H9 (cell line): Measurements from ENCODE around the gene NFE2. TPM values are rescaled to one million over a fixed set of nuclear protein-coding genes. Genes with fewer than 3 reads are reported as not detected.

Experiments used
- DNase-seq: peaks from one replicate; pipeline ENCODE4 v3.0.0-alpha.2; 2017
- H2AFZ ChIP-seq: one replicate; pipeline ENCODE4 v1.6.1; 2013; ENCODE audit warnings: mild to moderate bottlenecking, low read length, control low read depth, moderate library complexity
- H2AK5ac ChIP-seq: 2 replicates; pipeline ENCODE4 v1.6.1; 2013; ENCODE audit warnings: low read length, control low read depth, mixed read lengths; ENCODE audit not compliant: insufficient read length
- H2BK120ac ChIP-seq: one replicate; pipeline ENCODE4 v1.6.1; 2013; ENCODE audit warnings: low read depth, mild to moderate bottlenecking, low read length, control low read depth, inconsistent platforms; ENCODE audit not compliant: poor library complexity, severe bottlenecking
- H2BK12ac ChIP-seq: 2 replicates; pipeline ENCODE4 v1.6.1; 2013; ENCODE audit warnings: low read length, control low read depth, mixed read lengths, low read depth; ENCODE audit not compliant: insufficient read length
- H2BK15ac ChIP-seq: 2 replicates; pipeline ENCODE4 v1.6.1; 2013; ENCODE audit warnings: low read depth, low read length, control low read depth
- H2BK20ac ChIP-seq: one replicate; pipeline ENCODE4 v1.6.1; 2013; ENCODE audit warnings: low read depth, mild to moderate bottlenecking, low read length, control low read depth, inconsistent platforms; ENCODE audit not compliant: poor library complexity, severe bottlenecking
- H2BK5ac ChIP-seq: 2 replicates; pipeline ENCODE4 v1.6.1; 2013; ENCODE audit warnings: low read length, control low read depth, mixed read lengths; ENCODE audit not compliant: insufficient read length
- H3K14ac ChIP-seq: 2 replicates; pipeline ENCODE4 v1.6.1; 2013; ENCODE audit warnings: low read length, control low read depth; ENCODE audit not compliant: insufficient read depth
- H3K18ac ChIP-seq: 2 replicates; pipeline ENCODE4 v1.6.1; 2013; ENCODE audit warnings: low read depth, mild to moderate bottlenecking, mixed read lengths, low read length, control low read depth; ENCODE audit not compliant: insufficient read length
- H3K23ac ChIP-seq: 2 replicates; pipeline ENCODE4 v1.6.1; 2013; ENCODE audit warnings: low read length, control low read depth, mixed read lengths, low read depth; ENCODE audit not compliant: insufficient read length
- H3K23me2 ChIP-seq: 2 replicates; pipeline ENCODE4 v1.6.1; 2013; ENCODE audit warnings: low read depth, mild to moderate bottlenecking, mixed read lengths, low read length, control low read depth; ENCODE audit not compliant: insufficient read length, poor library complexity, severe bottlenecking
- H3K27ac ChIP-seq: 2 replicates; pipeline ENCODE4 v1.5.1; 2013; ENCODE audit warnings: low read length, control low read depth, mixed read lengths, low read depth; ENCODE audit not compliant: insufficient read length
- H3K27me3 ChIP-seq: 2 replicates; pipeline ENCODE4 v1.6.1; 2013; ENCODE audit warnings: low read length, control low read depth, inconsistent platforms; ENCODE audit not compliant: insufficient read depth
- H3K4ac ChIP-seq: 2 replicates; pipeline ENCODE4 v1.6.1; 2013; ENCODE audit warnings: low read depth, mild to moderate bottlenecking, control low read depth, inconsistent platforms, low read length, moderate library complexity
- H3K4me1 ChIP-seq: 2 replicates; pipeline ENCODE4 v1.6.1; 2013; ENCODE audit warnings: low read length, control low read depth, inconsistent platforms; ENCODE audit not compliant: insufficient read depth
- H3K4me2 ChIP-seq: 2 replicates; pipeline ENCODE4 v1.6.1; 2013; ENCODE audit warnings: low read length, control low read depth, mixed read lengths; ENCODE audit not compliant: insufficient read length, insufficient read depth
- H3K56ac ChIP-seq: 2 replicates; pipeline ENCODE4 v1.6.1; 2013; ENCODE audit warnings: low read depth, mild to moderate bottlenecking, mixed read lengths, low read length, control low read depth; ENCODE audit not compliant: insufficient read length
- H3K79me1 ChIP-seq: 2 replicates; pipeline ENCODE4 v1.6.1; 2013; ENCODE audit warnings: low read depth, mild to moderate bottlenecking, moderate library complexity, low read length, control low read depth, inconsistent platforms; ENCODE audit not compliant: insufficient read depth, poor library complexity, severe bottlenecking
- H3K79me2 ChIP-seq: 2 replicates; pipeline ENCODE4 v1.6.1; 2013; ENCODE audit warnings: low read length, control low read depth, inconsistent platforms; ENCODE audit not compliant: insufficient read depth
- H3K9ac ChIP-seq: 2 replicates; pipeline ENCODE4 v1.6.1; 2013; ENCODE audit warnings: low read length, control low read depth, mixed read lengths; ENCODE audit not compliant: insufficient read length; ENCODE audit errors: extremely low read depth
- H3K9me3 ChIP-seq: one replicate; pipeline ENCODE4 v1.6.1; 2013; ENCODE audit warnings: low read depth, low read length, inconsistent platforms; ENCODE audit not compliant: control insufficient read depth
- H3T11ph ChIP-seq: one replicate; pipeline ENCODE4 v1.6.1; 2013; ENCODE audit warnings: mild to moderate bottlenecking, low read length, control low read depth, inconsistent platforms
- H4K20me1 ChIP-seq: one replicate; pipeline ENCODE4 v1.6.1; 2013; ENCODE audit not compliant: control insufficient read depth, insufficient read length, insufficient read depth
- H4K5ac ChIP-seq: 2 replicates; pipeline ENCODE4 v1.6.1; 2013; ENCODE audit warnings: low read depth, mild to moderate bottlenecking, mixed read lengths, low read length, control low read depth; ENCODE audit not compliant: insufficient read length
- H4K8ac ChIP-seq: replicated peaks from 2 replicates; pipeline ENCODE4 v1.6.1; 2013; ENCODE audit warnings: low read length, control low read depth, mixed read lengths, low read depth; ENCODE audit not compliant: insufficient read length
- H4K91ac ChIP-seq: 2 replicates; pipeline ENCODE4 v1.6.1; 2013; ENCODE audit warnings: low read depth, mild to moderate bottlenecking, moderate library complexity, mixed read lengths, low read length, control low read depth; ENCODE audit not compliant: insufficient read length
- H3K27ac Mint-ChIP-seq, 3 experiments: 2 replicates in 2 of 3; 3 replicates in 1 of 3; pipeline ENCODE4 v1.8.0; 2020 to 2021; ENCODE audit warnings: mixed read lengths in 3 of 3, mild to moderate bottlenecking in 1 of 3, moderate library complexity in 1 of 3
- H3K27me3 Mint-ChIP-seq: 2 replicates; pipeline ENCODE4 v1.8.0; 2021; ENCODE audit warnings: low read depth, mild to moderate bottlenecking, moderate library complexity, mixed read lengths
- H3K36me3 Mint-ChIP-seq, 3 experiments: 2 replicates in 2 of 3; 3 replicates in 1 of 3; pipeline ENCODE4 v1.8.0; 2020 to 2021; ENCODE audit warnings: low read depth in 3 of 3, mixed read lengths in 3 of 3; ENCODE audit not compliant: insufficient read depth in 1 of 3
- H3K4me1 Mint-ChIP-seq, 2 experiments: 2 replicates each; pipeline ENCODE4 v1.8.0; 2020; ENCODE audit warnings: mixed read lengths in 2 of 2
- H3K4me3 Mint-ChIP-seq, 2 experiments: 2 replicates in 1 of 2; 3 replicates in 1 of 2; pipeline ENCODE4 v1.8.0; 2020 to 2021; ENCODE audit warnings: mild to moderate bottlenecking in 2 of 2, mixed read lengths in 2 of 2, moderate library complexity in 1 of 2
- H3K9me3 Mint-ChIP-seq, 2 experiments: 2 replicates in 1 of 2; 3 replicates in 1 of 2; pipeline ENCODE4 v1.8.0; 2020; ENCODE audit warnings: mild to moderate bottlenecking in 2 of 2, mixed read lengths in 2 of 2, moderate library complexity in 1 of 2
- WGBS: extraction: QIAGEN DNeasy Blood & Tissue Kit; methylation state at CpG from one replicate; pipeline ENCODE4 v1.1.7; 2013; ENCODE audit warnings: missing lambda C conversion rate, low lambda C conversion rate, mixed read lengths; ENCODE audit not compliant: insufficient read length; ENCODE audit errors: extremely low coverage; 5-methylcytosine and 5-hydroxymethylcytosine counted together
- total RNA-seq: library from RNA; stranded (reverse); gene quantifications from 2 replicates; pipeline ENCODE4 v1.2.1, GENCODE V29; 2021
- TF ChIP-seq, protein P1 (sequence below): fragments of 200-600 bp; sonication (generic); conservative IDR thresholded peaks from 3 replicates; pipeline ENCODE4 v1.8.0; 2021; ENCODE audit warnings: antibody characterized with exemption, mild to moderate bottlenecking

NFE2 gene
- total RNA-seq, 1 experiment from 2014 or later, result 1.2 TPM

GRCh38 chr12:54337280-54337842 lies 36.5 kb upstream of the NFE2 start:
- H3K27ac Mint-ChIP-seq, result no peak overlapping the region
- Histone ChIP-seq H3K4ac (no peak overlapping the region), H3K14ac (no peak overlapping the region), H2BK20ac (no peak overlapping the region), H3K4me1 (no peaks in the 10 kb centered on the region), H4K8ac (no peak overlapping the region), H3K27me3 (no peaks in the 10 kb centered on the region), H3K56ac (no peak overlapping the region), H3K23ac (no peak overlapping the region), H3K79me2 (no peaks in the 10 kb centered on the region), H4K20me1 (no peaks in the 10 kb centered on the region), H3K9me3 (no peaks in the 10 kb centered on the region), H3K4me2 (no peak overlapping the region), H2AK5ac (no peak overlapping the region), H3K79me1 (no peaks in the 10 kb centered on the region), H3K27ac (no peak overlapping the region), H2BK5ac (no peak overlapping the region), H2BK120ac (no peak overlapping the region), H2AFZ (no peak overlapping the region), H3K9ac (no peak overlapping the region), H4K91ac (no peak overlapping the region), H3K23me2 (no peaks in the 10 kb centered on the region), H3K18ac (no peak overlapping the region), H2BK12ac (no peak overlapping the region), H2BK15ac (0 out of 2 replicates have a peak overlapping the region, but pooled peaks have one; percentile 24), H3T11ph (no peak overlapping the region), H4K5ac (no peak overlapping the region)
- H3K4me1 Mint-ChIP-seq, result peaks cover 2 to 3% of the 10 kb centered on the region in 2 experiments; a peak in 2 of 4 replicates
- H3K9me3 Mint-ChIP-seq, result no peaks in the 10 kb centered on the region
- DNase-seq, result no peak
- TF ChIP-seq, protein P1, sequence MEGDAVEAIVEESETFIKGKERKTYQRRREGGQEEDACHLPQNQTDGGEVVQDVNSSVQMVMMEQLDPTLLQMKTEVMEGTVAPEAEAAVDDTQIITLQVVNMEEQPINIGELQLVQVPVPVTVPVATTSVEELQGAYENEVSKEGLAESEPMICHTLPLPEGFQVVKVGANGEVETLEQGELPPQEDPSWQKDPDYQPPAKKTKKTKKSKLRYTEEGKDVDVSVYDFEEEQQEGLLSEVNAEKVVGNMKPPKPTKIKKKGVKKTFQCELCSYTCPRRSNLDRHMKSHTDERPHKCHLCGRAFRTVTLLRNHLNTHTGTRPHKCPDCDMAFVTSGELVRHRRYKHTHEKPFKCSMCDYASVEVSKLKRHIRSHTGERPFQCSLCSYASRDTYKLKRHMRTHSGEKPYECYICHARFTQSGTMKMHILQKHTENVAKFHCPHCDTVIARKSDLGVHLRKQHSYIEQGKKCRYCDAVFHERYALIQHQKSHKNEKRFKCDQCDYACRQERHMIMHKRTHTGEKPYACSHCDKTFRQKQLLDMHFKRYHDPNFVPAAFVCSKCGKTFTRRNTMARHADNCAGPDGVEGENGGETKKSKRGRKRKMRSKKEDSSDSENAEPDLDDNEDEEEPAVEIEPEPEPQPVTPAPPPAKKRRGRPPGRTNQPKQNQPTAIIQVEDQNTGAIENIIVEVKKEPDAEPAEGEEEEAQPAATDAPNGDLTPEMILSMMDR, result no peak
- WGBS, result no CpG with 5 or more reads among the region's 3 CpGs
- no peak overlapping the region for H3K4me3 Mint-ChIP-seq
- no peaks in the 10 kb centered on the region for H3K27me3 Mint-ChIP-seq
- H3K36me3 Mint-ChIP-seq, result peaks cover 9 to 22% (median 17%) of the 10 kb centered on the region in 3 experiments; a peak in 6 of 7 replicates
